SK-N-SH (cell line): ENCODE measurements around the gene PNPLA2. TPM values are rescaled to one million over a fixed set of nuclear protein-coding genes. Genes with fewer than 3 reads are reported as not detected.

ENCODE experiments used
- CTCF ChIA-PET: fragments of 300-600, 350-600 bp; formaldehyde crosslinking; extraction: SDS; loops from one replicate; lab custom pipeline; 2021; lab: Yijun Ruan, JAX
- POLR2A ChIA-PET: fragments of 350-600 bp; sonication (Branson Sonifier 250); formaldehyde crosslinking; extraction: SDS; loops from one replicate; lab custom pipeline; 2020; ENCODE audit warnings: antibody characterized with exemption, inconsistent platforms; lab: Yijun Ruan, JAX
- DNase-seq: peaks from one replicate; pipeline ENCODE4 v3.0.0; 2012
- H2AFZ ChIP-seq: fragments of 200-600 bp; sonication (generic); 2 replicates; pipeline ENCODE4 v1.8.1; 2016; ENCODE audit warnings: antibody characterized with exemption, mild to moderate bottlenecking, low read depth
- H3F3A ChIP-seq: fragments of 200-600 bp; sonication (generic); replicated peaks from 2 replicates; pipeline ENCODE3; 2016; ENCODE audit warnings: antibody characterized with exemption, mild to moderate bottlenecking; ENCODE audit not compliant: insufficient read depth
- H3K27ac ChIP-seq, 2 experiments: fragments of 200-500 bp in 1 of 2; fragments of 200-600 bp in 1 of 2; sonication (Bioruptor generic) in 1 of 2; sonication (generic), shearing (Covaris generic) in 1 of 2; 2 replicates each; pipeline versions ENCODE4 v1.5.1 to v1.6.1; 2014 to 2016; ENCODE audit warnings: low read depth in 2 of 2, inconsistent platforms in 1 of 2, low read length in 1 of 2, mild to moderate bottlenecking in 1 of 2, mixed read lengths in 1 of 2
- H3K27me3 ChIP-seq: fragments of 200-600 bp; sonication (generic), shearing (Covaris generic); 2 replicates; pipeline ENCODE4 v1.6.1; 2016; ENCODE audit warnings: mixed run types; ENCODE audit not compliant: insufficient read depth
- H3K36me3 ChIP-seq, 2 experiments: fragments of 200-500 bp in 1 of 2; fragments of 200-600 bp in 1 of 2; sonication (Bioruptor generic) in 1 of 2; sonication (generic) in 1 of 2; replicated peaks in 1 of 2; 2 replicates each; pipeline versions ENCODE3 to v1.5.1; 2014 to 2016; ENCODE audit warnings: low read length in 1 of 2, mild to moderate bottlenecking in 1 of 2; ENCODE audit not compliant: insufficient read depth in 2 of 2, control insufficient read depth in 1 of 2
- H3K4me1 ChIP-seq, 2 experiments: fragments of 200-500 bp in 1 of 2; fragments of 200-600 bp in 1 of 2; sonication (Bioruptor generic) in 1 of 2; sonication (generic), shearing (Covaris generic) in 1 of 2; 2 replicates each; pipeline versions ENCODE4 v1.5.1 to v1.6.1; 2014 to 2016; ENCODE audit warnings: low read depth in 1 of 2, low read length in 1 of 2, mixed run types in 1 of 2; ENCODE audit not compliant: insufficient read depth in 2 of 2, control insufficient read depth in 1 of 2
- H3K4me2 ChIP-seq: fragments of 200-600 bp; sonication (generic), shearing (Covaris generic); 2 replicates; pipeline ENCODE4 v1.6.1; 2017; ENCODE audit warnings: mixed run types
- H3K4me3 ChIP-seq, 2 experiments: fragments of 200-500 bp in 1 of 2; fragments of 200-600 bp in 1 of 2; sonication (Bioruptor generic) in 1 of 2; sonication (generic), shearing (Covaris generic) in 1 of 2; 2 replicates each; pipeline versions ENCODE4 v1.5.1 to v1.8.1; 2014 to 2016; ENCODE audit warnings: low read depth in 2 of 2, inconsistent platforms in 1 of 2, low read length in 1 of 2, mild to moderate bottlenecking in 1 of 2, mixed read lengths in 1 of 2, moderate library complexity in 1 of 2
- H3K79me2 ChIP-seq: fragments of 200-600 bp; sonication (generic); 2 replicates; pipeline ENCODE4 v1.8.1; 2017; ENCODE audit warnings: mild to moderate bottlenecking; ENCODE audit not compliant: insufficient read depth
- H3K9ac ChIP-seq: fragments of 200-600 bp; sonication (generic); 2 replicates; pipeline ENCODE4 v1.6.1; 2017; ENCODE audit warnings: mixed run types
- H3K9me2 ChIP-seq: fragments of 200-600 bp; sonication (generic); 2 replicates; pipeline ENCODE4 v1.6.1; 2017; ENCODE audit warnings: mixed run types
- H3K9me3 ChIP-seq: fragments of 200-600 bp; sonication (generic); 2 replicates; pipeline ENCODE4 v1.6.1; 2017; ENCODE audit warnings: mixed run types, mild to moderate bottlenecking, moderate library complexity
- H4K20me1 ChIP-seq: fragments of 200-600 bp; sonication (generic); 2 replicates; pipeline ENCODE4 v1.6.1; 2017; ENCODE audit warnings: mild to moderate bottlenecking, mixed run types; ENCODE audit not compliant: insufficient read depth
- CHD2 ChIP-seq: fragments of 150-350 bp; IDR thresholded peaks from 2 replicates; pipeline ENCODE4 v1.6.1; 2018; ENCODE audit warnings: low read length; ENCODE audit not compliant: partially characterized antibody
- EP300 ChIP-seq, 2 experiments: IDR thresholded peaks; 2 replicates each; pipeline versions ENCODE4 v1.4.0 to v1.6.1; 2012; ENCODE audit warnings: borderline replicate concordance in 1 of 2, low read depth in 1 of 2, low read length in 1 of 2
- EZH2phosphoT487 ChIP-seq: fragments of 200-600 bp; sonication (generic); IDR thresholded peaks from 2 replicates; pipeline ENCODE4 v1.6.1; 2017; ENCODE audit warnings: low read depth, mixed run types, mild to moderate bottlenecking, antibody characterized with exemption, moderate library complexity, borderline replicate concordance
- GATA2 ChIP-seq: sonication (generic); formaldehyde crosslinking; IDR thresholded peaks from 2 replicates; pipeline ENCODE4 v1.5.0; 2020; ENCODE audit warnings: mild to moderate bottlenecking, missing genetic modification reagents
- MXI1 ChIP-seq: IDR thresholded peaks from 2 replicates; pipeline ENCODE4 v1.6.1; 2012; ENCODE audit warnings: mild to moderate bottlenecking, low read depth, low read length, improper control_type of control experiment
- NRF1 ChIP-seq: IDR thresholded peaks from 2 replicates; pipeline ENCODE4 v1.6.1; 2012; ENCODE audit warnings: low read depth, mild to moderate bottlenecking, low read length
- POLR2AphosphoS5 ChIP-seq: IDR thresholded peaks from 2 replicates; pipeline ENCODE4 v1.6.1; 2012; ENCODE audit warnings: low read depth, low read length
- RCOR1 ChIP-seq: fragments of 150-350 bp; IDR thresholded peaks from 2 replicates; pipeline ENCODE4 v1.6.1; 2017; ENCODE audit warnings: antibody characterized with exemption, low read length
- RXRA ChIP-seq: IDR thresholded peaks from 2 replicates; pipeline ENCODE4 v1.4.0; 2012; ENCODE audit warnings: low read depth, mild to moderate bottlenecking, borderline replicate concordance
- SIN3A ChIP-seq: IDR thresholded peaks from 2 replicates; pipeline ENCODE4 v1.6.1; 2012; ENCODE audit warnings: low read depth, mild to moderate bottlenecking, low read length, moderate library complexity, borderline replicate concordance
- TAF1 ChIP-seq: IDR thresholded peaks from 2 replicates; pipeline ENCODE4 v1.6.1; 2012; ENCODE audit warnings: low read depth, mild to moderate bottlenecking, low read length, moderate library complexity, borderline replicate concordance
- TEAD4 ChIP-seq: IDR thresholded peaks from 2 replicates; pipeline ENCODE4 v1.4.0; 2012; ENCODE audit warnings: mild to moderate bottlenecking, borderline replicate concordance; ENCODE audit not compliant: insufficient read depth
- USF1 ChIP-seq: IDR thresholded peaks from 2 replicates; pipeline ENCODE4 v1.4.0; 2012; ENCODE audit warnings: low read depth, borderline replicate concordance
- WGBS: methylation state at CpG from one replicate; pipeline ENCODE4 v1.1.6; 2017; ENCODE audit warnings: low lambda C conversion rate; 5-methylcytosine and 5-hydroxymethylcytosine counted together
- polyA plus RNA-seq, 3 experiments: library from polyadenylated mRNA; depleted of rRNA; stranded (reverse); fragments of >200 nt; gene quantifications; 2 replicates each; pipeline ENCODE4 v1.2.3, GENCODE V29; 2012

Gene PNPLA2
- polyA plus RNA-seq, 1 of the 3 experiments (the other 2 are of a cell fraction): 60.3 TPM

- TF ChIP-seq MXI1 (peak; percentile 7; the same call in 1 of the 2 replicates), EP300 (IDR thresholded peaks at IDR 0.05; ENCODE audit: borderline replicate concordance in 1 of 2, low read depth in 1 of 2, low read length in 1 of 2) (no peak), CHD2 (no peak), TAF1 (no peak), RCOR1 (no peak), SIN3A (no peak), EZH2phosphoT487 (no peak), POLR2AphosphoS5 (no peak), TEAD4 (no peak), USF1 (no peak), RXRA (no peak), GATA2 (CRISPR knock-in tag) (no peak)
Measured at GRCh38 chr11:850775-851763, 32.4 kb downstream of the PNPLA2 start (continued).

DNA sequence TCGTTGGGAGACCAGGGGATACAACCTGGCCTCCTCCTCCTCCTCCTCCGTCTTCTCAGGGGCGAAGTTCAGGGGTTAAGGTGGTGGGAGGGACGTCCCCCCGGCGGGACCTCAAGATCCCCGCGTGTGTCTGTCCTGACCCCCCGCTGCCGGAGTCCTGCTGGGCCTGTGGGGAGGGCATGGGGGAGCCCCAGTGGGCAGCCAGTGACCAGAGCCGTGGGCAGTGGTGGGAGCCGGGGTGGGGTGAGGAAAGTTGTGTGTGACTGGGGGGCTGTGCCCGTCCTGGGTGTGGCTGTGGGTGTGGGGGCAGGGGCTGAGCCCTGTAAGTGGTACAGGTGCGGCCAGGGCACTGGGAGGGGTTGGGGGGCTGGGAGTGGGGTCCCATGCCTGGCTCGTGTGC, 34.0 kb downstream of the PNPLA2 start:
- CTCF ChIA-PET: interaction anchor here (2.2 kb wide), 1 partner anchor 198 kb away, joined by 24 read pairs; no protein-coding TSS in a partner anchor
- DNase-seq: no peak
- no peaks in the 10 kb centered on the region for H3K27me3 ChIP-seq
- POLR2A ChIA-PET: interaction anchor here (0.7 kb wide), 1 partner anchor 33 kb away, joined by 4 read pairs; no protein-coding TSS in a partner anchor
- 90% methylated on average over 12 of the region's 15 CpGs for WGBS
- H2AFZ ChIP-seq: no peak overlapping the region
- peaks cover 87% of the 10 kb centered on the region for H4K20me1 ChIP-seq
- no peak overlapping the region for H3K9ac ChIP-seq
- peaks cover 33% of the 10 kb centered on the region; the same call in 1 of the 2 replicates for H3K79me2 ChIP-seq
- no peaks in the 10 kb centered on the region for H3K9me2 ChIP-seq
- H3K4me3 ChIP-seq: no peak overlapping the region
- H3K27ac ChIP-seq: no peak overlapping the region
- no peaks in the 10 kb centered on the region for H3K9me3 ChIP-seq
- TF ChIP-seq RCOR1 (no peak), NRF1 (no peak)
- H3K36me3 ChIP-seq: no peaks in the 10 kb centered on the region
- no peaks in the 10 kb centered on the region for H3F3A ChIP-seq
- peaks cover 8 to 62% of the 10 kb centered on the region in 2 experiments; a peak in 3 of 4 replicates for H3K4me1 ChIP-seq
- H3K4me2 ChIP-seq: no peak overlapping the region
